ENCODE measurements around the gene HEPACAM.

Gene HEPACAM

DNA sequence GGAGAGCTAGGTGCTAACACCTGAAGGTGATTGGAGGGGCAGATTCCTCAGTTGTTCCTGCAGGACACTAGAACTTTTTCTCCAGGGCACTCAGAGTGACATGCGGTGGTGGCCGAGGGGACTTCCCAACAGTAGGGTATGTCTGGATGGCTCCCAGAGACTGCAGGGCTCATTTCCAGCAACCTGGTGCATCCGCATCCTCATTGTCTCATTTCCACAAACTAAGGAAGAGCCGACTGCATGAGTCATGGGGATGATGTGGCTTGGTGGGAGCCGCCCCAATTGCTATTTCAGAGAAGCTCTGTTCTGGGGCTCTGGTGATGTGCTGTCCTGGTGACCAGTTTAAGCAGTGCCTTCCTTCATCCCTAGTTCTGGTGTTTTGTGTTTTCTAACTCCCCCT, 35.4 kb downstream of the HEPACAM start:
- TF ChIP-seq ZNF274 (IDR thresholded peaks at IDR 0.05; ENCODE audit: low read depth, low read length): no peak
- H3K4me3 ChIP-seq (ENCODE audit: low read length): no peak overlapping the region

DNA sequence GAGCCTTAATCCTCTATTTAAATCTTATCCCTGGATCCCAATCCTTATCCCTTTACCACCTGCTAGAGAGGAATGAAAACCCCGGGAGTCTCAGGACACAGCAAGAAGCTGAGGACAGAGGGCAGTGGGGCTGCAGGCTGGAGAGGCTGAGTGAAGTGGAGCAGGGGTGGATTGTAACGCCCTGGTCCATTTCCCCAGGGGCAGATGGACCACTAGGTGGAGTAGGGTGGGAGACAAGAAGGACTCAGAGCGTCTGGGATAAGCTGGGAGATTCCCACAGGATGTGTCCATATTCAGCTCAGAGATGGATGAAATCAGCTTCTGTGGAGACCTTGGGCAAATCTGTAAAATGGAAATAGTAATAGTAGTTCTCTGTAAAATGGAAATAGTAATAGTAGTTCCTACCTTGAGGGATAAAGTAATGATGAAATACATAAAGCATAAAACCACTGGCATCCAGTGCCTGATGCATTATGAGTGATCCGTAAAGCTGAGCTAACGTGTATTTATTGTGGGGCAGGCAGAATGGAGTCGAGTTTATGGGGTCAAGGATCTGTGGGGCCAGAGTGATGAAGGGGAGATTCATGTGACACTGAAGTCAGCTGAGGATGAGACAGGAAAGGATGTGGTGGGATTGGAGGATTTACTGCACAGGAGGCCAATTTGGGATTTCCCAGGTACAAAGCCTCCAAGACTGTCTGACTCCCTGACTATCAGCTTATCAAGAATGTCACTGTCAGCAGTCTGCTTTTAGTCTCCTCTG, 36.3 kb downstream of the HEPACAM start:
- no peak for TF ChIP-seq ZNF274 (IDR thresholded peaks at IDR 0.05; ENCODE audit: low read depth, low read length)

DNA sequence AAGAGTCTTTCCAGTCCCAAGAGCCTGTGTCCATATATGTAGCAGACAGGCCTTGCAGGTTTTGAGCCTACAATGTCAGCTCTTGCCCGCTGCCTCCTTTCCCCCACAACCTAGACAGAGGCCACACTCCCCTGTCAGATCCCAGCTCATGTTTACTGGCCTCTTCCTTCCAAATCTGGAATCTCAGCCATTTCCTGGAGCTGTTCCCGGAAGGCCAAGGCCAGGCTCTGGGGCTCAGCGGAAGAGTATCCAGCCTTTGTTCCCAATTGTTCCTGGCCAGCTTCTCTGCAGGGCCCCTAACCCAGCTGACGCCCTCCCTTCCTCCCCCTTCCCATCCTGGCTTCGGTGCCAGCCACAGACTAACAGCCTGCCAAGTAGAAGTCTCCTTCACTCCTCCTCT, 37.1 kb downstream of the HEPACAM start:
- H3K4me3 ChIP-seq (ENCODE audit: low read length): no peak overlapping the region
- no peak for TF ChIP-seq ZNF274 (IDR thresholded peaks at IDR 0.05; ENCODE audit: low read depth, low read length)

More for the DNA sequence above, 36.3 kb downstream of the HEPACAM start:
- H3K4me3 ChIP-seq (ENCODE audit: low read length): no peak overlapping the region

DNA sequence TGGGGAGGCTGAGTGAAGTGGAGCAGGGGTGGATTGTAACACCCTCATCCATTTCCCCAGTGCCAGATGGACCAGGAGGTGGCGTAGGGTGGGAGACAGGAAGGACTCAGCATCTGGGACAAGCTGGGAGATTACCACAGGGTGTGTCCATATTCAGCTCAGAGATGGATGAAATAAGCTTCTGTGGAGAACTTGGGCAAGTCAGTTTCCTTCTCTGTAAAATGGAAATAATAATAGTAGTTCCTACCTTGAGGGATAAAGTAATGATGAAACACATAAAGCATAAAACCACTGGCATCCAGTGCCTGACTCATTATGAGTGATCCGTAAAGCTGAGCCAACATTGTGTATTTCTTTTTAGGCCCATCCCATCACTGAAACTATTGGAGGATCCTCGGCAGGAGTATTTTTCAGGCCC, 37.6 kb downstream of the HEPACAM start:
- TF ChIP-seq ZNF274 (IDR thresholded peaks at IDR 0.05; ENCODE audit: low read depth, low read length): no peak
- H3K4me3 ChIP-seq (ENCODE audit: low read length): no peak overlapping the region

DNA sequence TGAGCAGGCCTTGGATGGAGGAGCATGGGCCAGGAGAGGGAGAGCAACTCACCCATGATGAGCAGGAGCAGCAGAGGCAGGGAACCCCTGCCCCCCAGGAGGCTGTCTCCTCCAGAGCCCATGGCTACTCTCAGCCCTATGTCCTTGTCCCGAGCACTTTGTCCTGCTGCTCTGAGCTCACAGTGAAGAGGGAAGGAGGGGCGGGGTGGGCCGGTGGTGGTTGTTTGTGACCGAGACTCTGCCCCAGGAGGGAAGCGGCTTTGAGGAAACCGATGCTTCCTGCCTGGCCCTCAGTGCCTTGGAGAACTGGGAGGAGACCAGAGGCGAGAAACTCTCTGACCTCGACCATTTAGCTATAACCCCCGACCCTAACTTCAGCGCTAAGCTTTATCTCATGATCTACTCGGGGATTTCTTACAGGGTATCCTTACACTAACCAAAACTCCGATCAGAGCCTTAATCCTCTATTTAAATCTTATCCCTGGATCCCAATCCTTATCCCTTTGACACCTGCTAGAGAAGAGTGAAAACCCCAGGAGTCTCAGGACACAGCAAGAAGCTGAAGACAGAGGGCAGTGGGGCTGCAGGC, 38.1 kb downstream of the HEPACAM start, which contains the start of gene ROBO4:
Gene ROBO4 (minus strand): TSS at position 192 of the 589 bp plus-strand sequence. CDS start 70 bp downstream, at position 122.
- H3K4me3 ChIP-seq (ENCODE audit: low read length): no peak within 1 kb of the TSS
- TF ChIP-seq ZNF274 (IDR thresholded peaks at IDR 0.05; ENCODE audit: low read depth, low read length): no peak

DNA sequence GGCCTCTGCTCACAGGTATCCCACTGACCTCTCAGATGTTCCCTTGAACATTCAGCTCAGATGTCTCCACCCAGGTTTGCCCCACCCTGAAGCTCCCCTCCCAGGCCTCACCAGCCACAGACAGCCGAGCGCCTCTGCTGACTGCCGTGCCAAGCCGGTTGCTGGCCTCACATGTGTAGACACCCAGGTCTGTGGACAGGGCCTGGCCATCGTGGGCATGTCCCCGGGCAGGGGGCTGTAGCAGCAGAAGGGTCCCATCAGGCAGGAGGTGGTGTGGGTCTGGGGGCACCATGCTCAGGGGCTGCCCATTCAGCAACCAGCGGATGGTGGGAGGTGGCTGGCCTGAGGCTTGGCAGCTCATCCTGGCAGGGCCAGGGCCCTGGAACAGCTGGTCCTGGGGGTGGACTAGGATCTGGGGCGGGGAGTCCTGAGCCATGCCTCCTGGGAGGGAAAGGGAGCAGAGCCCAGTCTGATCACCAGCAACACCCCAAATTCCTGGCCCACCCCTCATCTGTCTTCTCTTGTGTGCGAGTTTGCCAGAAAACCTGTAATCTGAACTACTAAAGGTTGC, 38.9 kb downstream of the HEPACAM start:
- TF ChIP-seq ZNF274 (IDR thresholded peaks at IDR 0.05; ENCODE audit: low read depth, low read length): no peak
- H3K4me3 ChIP-seq (ENCODE audit: low read length): no peak overlapping the region

DNA sequence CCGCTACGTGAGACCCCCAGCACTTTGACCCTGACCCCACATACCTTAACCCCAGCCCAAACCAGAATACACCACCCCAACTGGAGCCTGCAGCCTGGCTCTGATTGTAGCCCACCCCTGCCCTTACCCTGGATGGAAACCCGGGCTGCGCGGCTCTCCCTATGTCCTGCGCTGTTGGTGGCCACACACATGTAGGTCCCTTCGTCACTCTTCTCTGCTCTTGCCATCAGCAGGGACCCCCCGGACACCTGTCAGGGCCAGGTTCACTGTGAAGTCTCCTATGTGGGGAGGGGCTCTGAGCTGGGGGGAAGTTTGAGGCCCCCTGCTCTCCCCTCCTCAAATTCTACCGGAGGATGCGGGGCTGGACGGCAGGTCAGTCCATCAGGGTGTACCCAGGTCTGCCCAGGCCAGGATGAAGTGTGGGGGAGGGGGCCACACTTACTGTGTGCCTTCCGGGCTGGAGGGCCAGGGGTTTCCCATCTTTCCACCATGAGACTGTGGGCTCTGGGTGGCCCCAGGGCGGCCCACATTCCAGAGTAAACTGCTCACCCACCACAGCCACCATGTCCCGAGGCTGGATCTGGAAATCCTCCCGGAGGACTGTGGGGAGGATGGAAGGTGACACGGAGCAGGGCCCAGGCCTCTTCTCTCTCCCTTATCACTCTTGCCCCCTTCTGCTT, 39.6 kb downstream of the HEPACAM start:
- no peak overlapping the region for H3K4me3 ChIP-seq (ENCODE audit: low read length)
- TF ChIP-seq ZNF274 (IDR thresholded peaks at IDR 0.05; ENCODE audit: low read depth, low read length): no peak

DNA sequence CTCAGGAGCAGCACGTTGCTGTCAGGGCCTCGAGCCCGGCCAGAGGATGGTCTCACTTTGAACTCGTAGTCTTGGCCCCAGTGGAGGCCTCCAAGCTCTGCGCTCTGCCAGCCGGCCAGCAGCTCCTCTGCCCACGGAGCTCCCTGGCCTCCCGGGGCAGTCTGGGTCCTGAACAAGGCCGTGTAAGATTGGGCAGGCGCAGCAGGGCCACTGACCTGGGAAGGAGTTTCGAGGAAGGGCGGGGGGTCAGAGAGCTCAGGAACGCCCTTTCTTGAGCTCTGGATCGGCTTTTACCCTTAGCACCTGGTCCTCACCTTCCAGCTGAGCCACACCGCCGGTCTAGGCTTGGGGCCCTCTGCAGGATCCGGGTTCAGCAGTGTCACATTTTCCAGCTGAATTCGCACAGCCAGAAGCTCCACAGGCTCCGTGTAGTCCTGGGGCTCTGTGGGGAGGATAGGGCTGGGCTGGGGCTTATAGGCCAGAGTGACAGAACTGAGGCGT, 40.3 kb downstream of the HEPACAM start:
- no peak overlapping the region for H3K4me3 ChIP-seq (ENCODE audit: low read length)
- no peak for TF ChIP-seq ZNF274 (IDR thresholded peaks at IDR 0.05; ENCODE audit: low read depth, low read length)

DNA sequence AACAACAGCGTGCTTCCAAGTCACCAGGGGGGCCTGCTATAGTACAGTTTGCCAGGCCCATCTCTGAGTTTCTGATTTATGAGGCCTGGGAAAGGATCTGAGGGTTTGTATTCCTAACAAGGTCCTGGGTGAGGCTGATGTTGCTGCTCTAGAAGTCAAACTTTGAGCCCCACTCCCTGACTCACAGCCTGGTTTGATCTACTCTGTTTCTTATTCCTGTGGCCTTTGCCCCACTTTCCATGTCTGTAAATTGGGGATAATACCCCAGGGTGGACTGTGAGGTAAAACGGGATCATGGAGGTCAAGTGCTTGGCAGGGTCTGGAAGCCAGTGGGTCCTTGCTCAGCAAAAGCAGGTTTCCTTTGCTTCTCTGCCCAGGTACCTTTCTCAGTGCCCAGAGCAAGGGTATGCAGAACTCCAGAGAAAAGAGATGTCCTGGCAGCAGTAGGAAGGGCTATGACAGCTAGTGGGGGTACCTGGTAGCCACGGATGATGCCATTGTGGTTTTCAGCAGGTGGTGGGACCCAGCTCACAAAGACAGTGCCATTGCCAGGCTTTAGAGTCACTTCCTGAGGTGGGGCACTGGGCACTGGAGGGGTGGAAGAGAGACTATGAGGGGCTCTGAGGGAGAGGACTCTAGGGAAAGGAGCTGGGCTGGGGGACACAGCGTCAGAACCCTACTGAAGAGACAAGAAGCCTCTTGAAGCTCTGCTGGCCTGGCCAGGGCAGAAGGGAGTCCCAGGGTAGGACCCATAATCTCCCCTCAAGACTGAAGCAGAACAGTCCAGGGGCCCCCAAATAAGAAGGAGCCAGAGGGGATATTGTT, 41.0 kb downstream of the HEPACAM start:
- TF ChIP-seq ZNF274 (IDR thresholded peaks at IDR 0.05; ENCODE audit: low read depth, low read length): no peak
- no peak overlapping the region for H3K4me3 ChIP-seq (ENCODE audit: low read length)

DNA sequence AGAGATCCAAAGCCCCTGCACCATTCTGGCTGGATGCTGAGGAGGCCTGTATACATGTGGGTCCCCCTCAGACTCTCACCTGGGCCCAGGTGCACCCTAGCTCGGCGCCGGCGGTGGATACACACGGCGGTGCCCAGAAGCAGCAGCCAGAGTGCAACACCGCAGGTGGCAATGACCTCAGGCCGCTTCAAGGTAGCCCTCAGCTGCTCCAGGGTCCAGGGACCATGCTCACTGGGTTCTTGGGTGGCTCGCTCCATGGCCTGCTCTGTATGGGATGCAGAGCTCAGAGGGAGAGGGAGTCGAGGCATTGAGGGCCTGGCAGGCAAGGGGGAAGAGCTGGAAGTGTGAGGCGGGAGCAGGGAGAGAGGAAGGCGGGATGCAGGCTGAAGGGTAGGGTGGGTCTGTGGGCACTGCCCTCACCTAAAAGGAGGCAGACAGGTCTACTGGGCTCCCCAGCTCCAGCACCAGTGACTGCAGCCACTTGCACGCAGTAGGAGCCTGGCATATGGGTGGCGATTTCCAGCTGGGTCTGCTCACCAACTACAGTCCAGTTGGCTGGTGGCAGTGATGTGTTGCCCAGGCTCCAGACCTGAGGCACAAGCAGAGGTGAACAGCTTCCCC, 42.0 kb downstream of the HEPACAM start:
- no peak overlapping the region for H3K4me3 ChIP-seq (ENCODE audit: low read length)
- TF ChIP-seq ZNF274 (IDR thresholded peaks at IDR 0.05; ENCODE audit: low read depth, low read length): no peak

DNA sequence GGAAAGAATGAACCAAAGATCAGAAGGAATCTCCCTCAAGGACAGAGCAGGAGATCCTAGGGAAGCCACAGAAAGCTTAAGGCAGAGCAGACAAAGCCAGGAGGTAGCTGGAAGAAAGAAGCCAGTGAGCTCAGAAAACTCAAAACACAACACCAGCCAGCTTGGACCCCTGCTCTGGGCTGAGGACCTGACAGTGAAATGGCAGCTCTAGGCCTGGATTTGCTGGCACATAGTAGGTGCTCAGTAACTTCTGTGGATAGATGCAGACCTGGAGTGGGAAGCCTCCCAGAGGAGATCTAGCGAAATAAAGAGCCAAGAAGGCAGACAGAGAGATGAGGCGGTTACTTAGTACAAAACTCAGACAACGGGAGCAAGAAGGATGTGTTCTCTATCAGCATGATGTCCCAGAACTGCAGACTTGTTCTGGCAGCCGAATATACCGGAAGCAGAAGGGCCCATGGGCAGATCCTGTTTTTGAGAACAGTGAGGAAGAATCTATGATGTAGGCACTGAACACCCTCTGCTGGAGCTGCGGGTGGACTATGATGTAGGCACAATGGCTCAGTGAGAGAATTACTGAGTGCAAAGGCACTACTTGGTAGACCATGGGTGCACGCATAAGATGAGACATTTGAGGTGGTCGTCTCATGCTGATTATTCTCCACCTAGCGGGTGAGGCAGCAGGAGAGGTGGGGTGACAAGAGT, 42.9 kb downstream of the HEPACAM start:
- no peak overlapping the region for H3K4me3 ChIP-seq (ENCODE audit: low read length)
- no peak for TF ChIP-seq ZNF274 (IDR thresholded peaks at IDR 0.05; ENCODE audit: low read depth, low read length)

DNA sequence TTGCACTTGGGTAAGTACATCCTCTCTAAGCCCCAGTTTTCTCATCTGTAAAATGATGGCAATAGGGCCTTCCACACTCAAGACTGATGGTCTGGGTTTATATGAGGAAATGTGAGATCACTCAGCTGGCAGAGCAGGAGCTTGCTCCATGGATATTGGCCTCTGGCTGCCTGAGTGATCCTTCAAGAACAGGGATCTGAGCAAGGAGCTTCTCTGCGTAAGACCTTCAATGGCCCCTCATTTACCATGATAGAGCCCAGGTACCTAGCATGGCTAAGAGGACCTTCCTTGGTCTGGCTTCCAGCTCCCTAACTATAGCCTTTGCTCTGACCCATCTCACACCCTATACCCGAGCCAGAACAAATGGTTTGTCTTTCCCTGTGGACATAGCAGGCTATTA, 43.7 kb downstream of the HEPACAM start:
- no peak overlapping the region for H3K4me3 ChIP-seq (ENCODE audit: low read length)
- TF ChIP-seq ZNF274 (IDR thresholded peaks at IDR 0.05; ENCODE audit: low read depth, low read length): no peak

Measured in GM08714 (cell line).